ENCODE measurements around the gene STYK1. TPM values are rescaled to one million over a fixed set of nuclear protein-coding genes. Genes with fewer than 3 reads are reported as not detected.

Gene STYK1
- total RNA-seq, 1 donor: under 0.01 TPM

DNA sequence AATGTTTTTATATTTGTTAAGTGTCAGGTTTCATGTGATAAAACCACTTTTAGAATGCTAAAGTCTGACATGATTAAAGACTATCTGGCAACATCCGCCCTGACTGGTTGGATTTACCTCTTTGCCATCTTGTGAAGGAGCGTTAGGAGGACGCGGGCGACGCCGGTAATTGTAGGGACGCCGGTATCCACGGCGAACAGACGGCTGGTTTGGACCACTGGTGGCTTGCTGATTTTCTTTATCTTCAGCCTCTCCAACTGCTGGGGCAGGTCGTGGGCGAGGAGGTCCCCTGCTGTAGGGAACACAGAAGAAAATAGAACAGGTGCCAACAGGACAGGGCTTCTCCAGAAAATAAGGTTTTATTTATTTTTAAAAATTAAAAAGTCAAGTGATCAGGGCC lies 28.0 kb upstream of the STYK1 start:
- H3K4me3 ChIP-seq (ENCODE audit: insufficient read depth, low read length): no peak overlapping the region
- no peak overlapping the region for H3K27ac ChIP-seq (ENCODE audit: low read depth, low read length)

GRCh38 chr12:10701131-10701681 lies 27.4 kb upstream of the STYK1 start:
- Histone ChIP-seq H3K4me1 (ENCODE audit: insufficient read depth, low read length) (no peaks in the 10 kb centered on the region), H3K79me2 (ENCODE audit: insufficient read depth, low read length) (peaks cover 16% of the 10 kb centered on the region), H2AFZ (ENCODE audit: low read length) (no peak overlapping the region), H4K20me1 (ENCODE audit: insufficient read depth, low read length) (no peaks in the 10 kb centered on the region), H3K4me2 (ENCODE audit: insufficient read depth, low read length) (no peak overlapping the region), H3K9me3 (ENCODE audit: low read depth, low read length) (no peaks in the 10 kb centered on the region), H3K27ac (ENCODE audit: low read depth, low read length) (no peak overlapping the region), H3K4me3 (ENCODE audit: insufficient read depth, low read length) (no peak overlapping the region), H3K27me3 (ENCODE audit: insufficient read depth, low read length) (no peaks in the 10 kb centered on the region), H3K36me3 (ENCODE audit: insufficient read depth, low read length) (peaks cover 70% of the 10 kb centered on the region)
- no peak for TF ChIP-seq CTCF (IDR thresholded peaks at IDR 0.05; ENCODE audit: extremely low read depth, low read depth, low read length)
- no peak for DNase-seq (ENCODE audit: insufficient read length, low spot score, missing footprints)

More for the DNA sequence above, 28.0 kb upstream of the STYK1 start:
- Histone ChIP-seq H3K4me2 (ENCODE audit: insufficient read depth, low read length) (no peak overlapping the region), H2AFZ (ENCODE audit: low read length) (no peak overlapping the region), H3K27me3 (ENCODE audit: insufficient read depth, low read length) (no peaks in the 10 kb centered on the region), H3K79me2 (ENCODE audit: insufficient read depth, low read length) (peaks cover 20% of the 10 kb centered on the region), H4K20me1 (ENCODE audit: insufficient read depth, low read length) (no peaks in the 10 kb centered on the region), H3K36me3 (ENCODE audit: insufficient read depth, low read length) (peaks cover 70% of the 10 kb centered on the region), H3K4me1 (ENCODE audit: insufficient read depth, low read length) (no peaks in the 10 kb centered on the region), H3K9me3 (ENCODE audit: low read depth, low read length) (no peaks in the 10 kb centered on the region)
- no peak for DNase-seq (ENCODE audit: insufficient read length, low spot score, missing footprints)
- TF ChIP-seq CTCF (IDR thresholded peaks at IDR 0.05; ENCODE audit: extremely low read depth, low read depth, low read length): no peak

DNA sequence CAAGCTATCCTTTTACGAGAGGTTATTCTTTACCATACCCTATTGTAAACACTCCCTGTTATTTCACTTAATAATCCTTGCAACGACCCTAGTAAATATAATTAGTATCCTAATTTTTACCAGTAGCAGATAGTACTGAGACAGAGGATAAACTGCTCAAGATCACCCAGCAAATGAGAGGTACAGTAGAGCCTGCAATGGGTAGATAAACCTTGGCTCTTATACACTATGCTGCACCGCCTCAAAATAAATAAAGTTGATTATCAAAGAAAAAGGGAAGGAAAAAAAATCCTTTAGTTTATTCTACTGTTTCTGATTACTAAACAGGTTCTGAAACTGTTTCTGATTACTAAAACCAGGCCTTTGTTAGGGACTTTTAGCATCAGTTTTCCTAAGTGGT lies 26.7 kb upstream of the STYK1 start:
- Histone ChIP-seq H3K4me2 (ENCODE audit: insufficient read depth, low read length) (no peak overlapping the region), H2AFZ (ENCODE audit: low read length) (no peak overlapping the region), H3K4me1 (ENCODE audit: insufficient read depth, low read length) (no peaks in the 10 kb centered on the region), H3K27me3 (ENCODE audit: insufficient read depth, low read length) (no peaks in the 10 kb centered on the region), H3K27ac (ENCODE audit: low read depth, low read length) (no peak overlapping the region), H4K20me1 (ENCODE audit: insufficient read depth, low read length) (no peaks in the 10 kb centered on the region), H3K9me3 (ENCODE audit: low read depth, low read length) (no peaks in the 10 kb centered on the region), H3K4me3 (ENCODE audit: insufficient read depth, low read length) (no peak overlapping the region), H3K79me2 (ENCODE audit: insufficient read depth, low read length) (peaks cover 13% of the 10 kb centered on the region), H3K36me3 (ENCODE audit: insufficient read depth, low read length) (peaks cover 70% of the 10 kb centered on the region)
- DNase-seq (ENCODE audit: insufficient read length, low spot score, missing footprints): no peak
- no peak for TF ChIP-seq CTCF (IDR thresholded peaks at IDR 0.05; ENCODE audit: extremely low read depth, low read depth, low read length)

- Histone ChIP-seq H3K27ac (ENCODE audit: low read depth, low read length) (no peak overlapping the region), H3K79me2 (ENCODE audit: insufficient read depth, low read length) (no peaks in the 10 kb centered on the region), H3K4me3 (ENCODE audit: insufficient read depth, low read length) (no peak overlapping the region), H3K36me3 (ENCODE audit: insufficient read depth, low read length) (peaks cover 51% of the 10 kb centered on the region), H3K4me2 (ENCODE audit: insufficient read depth, low read length) (no peak overlapping the region), H2AFZ (ENCODE audit: low read length) (no peak overlapping the region), H3K4me1 (ENCODE audit: insufficient read depth, low read length) (no peaks in the 10 kb centered on the region), H3K27me3 (ENCODE audit: insufficient read depth, low read length) (no peaks in the 10 kb centered on the region), H3K9me3 (ENCODE audit: low read depth, low read length) (no peaks in the 10 kb centered on the region), H4K20me1 (ENCODE audit: insufficient read depth, low read length) (no peaks in the 10 kb centered on the region)
- no peak for TF ChIP-seq CTCF (IDR thresholded peaks at IDR 0.05; ENCODE audit: extremely low read depth, low read depth, low read length)
- no peak for DNase-seq (ENCODE audit: insufficient read length, low spot score, missing footprints)
Observed at GRCh38 chr12:10697862-10698261, 24.0 kb upstream of the STYK1 start.

Data from osteoblast (primary cell).